T-helper 17 cell (primary cell): Measurements from ENCODE around the gene DTX4. TPM values are rescaled to one million over a fixed set of nuclear protein-coding genes. Genes with fewer than 3 reads are reported as not detected.

Experiments used
- total RNA-seq, 4 donors: library from RNA in 2 of 4; stranded (reverse) in 2 of 4; gene quantifications; one replicate each; pipeline ENCODE4 v1.2.3 and lab custom pipeline; 2022 to 2026

The DTX4 gene
- total RNA-seq, 2 donors from 2014 or later = 1.1 to 1.4 TPM

Other genes with a start within 250 kb of the DTX4 start
- gene GLYATL1, start 232.6 kb upstream of the DTX4 start, total RNA-seq = not detected
- gene GLYATL1B, start 85.8 kb upstream of the DTX4 start, total RNA-seq = not detected
- gene FAM111B, start 64.9 kb upstream of the DTX4 start, total RNA-seq = 1 to 10 TPM; 1.4 to 2.0 TPM
- gene FAM111A, start 29.3 kb upstream of the DTX4 start, total RNA-seq = 10 to 100 TPM; 60.5 to 63.6 TPM
- 10 to 100 TPM in 1 of 2 donors, 1 to 10 TPM in 1; 5.4 to 12.0 TPM for gene MPEG1, start 40.8 kb downstream of the DTX4 start, total RNA-seq
- not detected for gene OR5AN1, start 186.8 kb downstream of the DTX4 start, total RNA-seq